Activated T-cell treated with anti-CD3 and anti-CD28 coated beads for 4 hours (primary cell): ENCODE data around the gene CRLF1.

Source experiments
- DNase-seq: peaks from one replicate; pipeline ENCODE4 v3.0.0-alpha.2; 2020

CRLF1 gene

GRCh38 chr19:18543814-18544475 is 62.7 kb downstream of the CRLF1 start:
- DNase-seq = peak; percentile 54
